GM13977 (cell line): ENCODE data around the gene ZNF567.

Experiments used
- DNase-seq: peaks from one replicate; pipeline ENCODE4 v3.0.0; 2012; ENCODE audit warnings: low spot score
- CTCF ChIP-seq: IDR thresholded peaks from 2 replicates; pipeline ENCODE4 v1.5.1; 2012; ENCODE audit warnings: mild to moderate bottlenecking, control low read depth; ENCODE audit not compliant: insufficient read depth; ENCODE audit errors: extremely low read depth, missing control alignments
- in situ Hi-C: fragments of 300-500 bp; cut with MboI; formaldehyde crosslinking; loops from one replicate; pipeline ENCODE4 v1.12.0; 2022; ENCODE audit warnings: low sequenced_read_pairs, low pct_unique_long_range_greater_than_20kb, mixed read lengths, inconsistent platforms; ENCODE audit not compliant: unreplicated experiment

ZNF567 gene

GRCh38 chr19:36750066-36750691 lies 62.8 kb downstream of the ZNF567 start:
- no peak for TF ChIP-seq CTCF
- in situ Hi-C loops: no loop called here
- DNase-seq: no peak
